HG03139 (cell line): ENCODE data around the gene WTIP.
"Not testable (repeated sequence)": the region's sequence is repeated elsewhere in the genome, so short reads cannot be mapped to it uniquely, and the experiment has no call there.

Experiments used
- ATAC-seq: cut with Tn5 transposase; IDR thresholded peaks from one replicate; pipeline ENCODE4 v1.9.1; 2021; ENCODE audit not compliant: unreplicated experiment

The WTIP gene

DNA sequence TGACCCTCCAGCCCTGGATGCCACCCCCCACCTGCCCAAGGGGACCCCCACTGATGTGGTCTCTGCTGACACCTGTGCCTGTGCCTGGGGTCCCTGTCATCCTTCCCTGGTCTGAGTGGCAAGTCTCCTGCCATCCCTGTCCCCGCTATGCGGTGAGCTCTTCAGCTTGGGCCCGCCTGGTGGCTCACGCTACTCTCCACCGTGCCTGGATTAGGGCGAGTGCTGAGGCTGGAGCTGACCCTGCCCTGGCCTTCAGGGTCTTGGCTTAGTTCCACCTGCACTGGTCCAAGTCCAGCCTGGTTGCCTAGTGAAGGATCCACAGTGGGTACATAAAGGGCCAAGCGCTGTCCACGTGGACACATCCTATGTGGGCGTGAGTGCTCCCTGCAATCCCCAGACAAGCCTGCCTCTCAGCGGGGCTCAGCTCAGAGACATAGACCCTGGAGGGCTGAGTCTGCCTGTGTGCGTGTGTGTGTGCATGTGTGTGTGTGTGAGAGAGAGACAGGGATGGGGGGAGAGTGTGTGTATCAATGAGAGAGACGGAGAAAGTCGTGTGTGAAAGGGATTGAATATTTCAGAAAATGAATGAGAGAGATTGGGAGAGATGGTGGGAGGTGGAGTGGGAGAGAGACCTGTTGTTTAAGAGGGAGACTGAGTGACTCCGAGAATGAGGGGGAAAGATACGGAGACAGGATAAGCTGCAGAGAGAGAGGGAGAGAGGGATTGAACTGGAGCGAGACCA lies 22.1 kb downstream of the WTIP start:
- ATAC-seq: no peak

DNA sequence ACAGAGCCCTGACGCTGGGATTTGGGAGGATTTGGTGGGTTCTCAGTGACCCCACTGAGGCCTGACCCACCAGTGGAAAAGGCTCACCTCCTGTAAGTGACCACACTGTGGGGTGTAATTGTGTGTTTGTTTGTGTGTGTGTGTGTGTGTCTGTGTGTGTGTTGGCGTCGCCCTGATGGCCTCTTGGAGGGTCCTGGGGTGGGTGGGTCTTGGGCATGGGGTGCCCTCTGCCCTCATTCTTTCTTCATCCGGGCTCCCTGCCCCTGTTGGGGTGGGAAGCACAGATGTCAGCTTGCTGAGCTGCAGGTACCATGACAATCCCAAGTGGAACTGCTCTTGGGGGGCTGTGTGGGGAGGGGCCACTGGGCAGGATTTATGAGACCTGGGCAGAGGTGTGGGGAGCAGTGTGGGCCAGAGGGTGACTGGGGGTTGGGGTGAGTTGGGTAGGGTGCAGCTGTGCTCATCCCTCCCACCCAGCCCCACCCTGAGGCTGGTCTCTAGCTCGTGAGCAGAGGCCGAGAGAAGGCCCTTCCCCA lies 22.8 kb downstream of the WTIP start:
- no peak for ATAC-seq

DNA sequence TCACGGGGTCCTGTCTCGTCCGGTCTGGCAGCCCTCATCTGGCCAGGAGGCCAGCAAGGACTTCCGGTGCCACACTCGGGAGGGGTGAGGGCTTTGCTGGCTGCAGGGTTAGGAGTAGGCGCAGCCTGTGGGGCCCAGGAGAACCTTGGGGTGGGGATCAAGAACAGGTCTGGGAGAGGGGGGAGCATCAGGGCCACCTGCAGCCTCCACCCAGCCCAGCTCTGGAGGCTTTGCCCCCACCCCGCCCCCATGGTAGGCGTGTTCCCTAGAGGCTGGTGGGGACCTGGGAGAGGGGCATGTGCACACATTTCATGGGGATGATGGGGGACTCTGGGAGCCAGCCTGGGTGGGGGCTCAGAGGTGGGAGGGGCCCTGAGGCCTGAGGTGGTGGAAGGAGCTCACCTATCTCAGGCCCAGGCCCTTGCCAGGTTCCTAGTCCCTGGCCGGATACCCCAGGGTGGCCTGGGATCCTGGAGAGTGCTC lies 23.3 kb downstream of the WTIP start:
- no peak for ATAC-seq

DNA sequence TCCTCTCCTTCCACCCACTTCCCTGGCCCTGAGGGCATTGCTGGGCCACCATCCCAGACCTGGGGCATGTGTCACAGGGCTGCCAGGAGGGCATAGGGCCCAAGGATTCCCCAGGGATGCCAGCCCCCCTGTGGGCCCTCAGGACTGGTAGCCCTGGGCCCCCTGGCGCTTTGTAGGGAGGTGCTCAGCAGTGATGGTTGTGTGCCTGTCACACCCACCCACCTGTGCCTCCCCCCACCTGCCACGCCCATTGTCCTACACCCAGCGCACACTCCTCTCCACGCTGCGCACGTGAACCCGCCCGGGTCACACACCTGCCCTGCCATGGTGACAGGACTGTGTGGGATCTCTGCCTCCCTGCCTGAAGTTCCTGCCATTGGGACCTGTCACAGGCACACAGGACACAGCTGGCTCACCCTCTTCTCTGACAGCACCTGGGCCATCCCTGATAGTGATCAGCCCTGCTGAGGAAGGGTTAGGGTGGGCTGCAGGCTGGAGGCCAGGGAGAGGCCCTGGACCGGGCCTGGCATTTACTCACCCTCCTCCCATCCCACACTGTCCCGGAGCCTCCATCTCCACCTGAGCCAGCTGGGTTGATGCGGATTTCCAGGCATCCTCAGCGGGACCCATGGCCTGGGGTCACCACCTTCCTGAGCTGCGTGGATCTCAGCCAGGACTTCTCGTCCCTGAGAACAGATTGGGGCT lies 23.9 kb downstream of the WTIP start:
- no peak for ATAC-seq

DNA sequence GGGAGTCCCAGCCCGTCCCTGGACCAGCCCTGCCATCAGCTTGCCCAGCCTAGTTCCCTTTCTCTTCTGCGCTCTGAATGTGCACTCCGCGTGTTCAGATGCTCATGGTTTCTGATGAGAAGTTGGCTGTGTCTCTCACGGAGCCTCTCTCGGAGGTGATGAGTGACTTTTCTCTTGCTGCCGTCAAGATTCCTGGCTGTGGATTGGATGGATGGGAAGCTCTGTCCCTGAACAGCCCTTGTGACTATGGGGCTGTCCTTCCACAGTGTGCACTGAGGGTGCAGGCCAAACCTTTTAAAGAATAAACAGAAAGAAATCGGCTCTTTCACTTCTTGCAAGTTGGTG lies 24.4 kb downstream of the WTIP start:
- ATAC-seq: no peak

DNA sequence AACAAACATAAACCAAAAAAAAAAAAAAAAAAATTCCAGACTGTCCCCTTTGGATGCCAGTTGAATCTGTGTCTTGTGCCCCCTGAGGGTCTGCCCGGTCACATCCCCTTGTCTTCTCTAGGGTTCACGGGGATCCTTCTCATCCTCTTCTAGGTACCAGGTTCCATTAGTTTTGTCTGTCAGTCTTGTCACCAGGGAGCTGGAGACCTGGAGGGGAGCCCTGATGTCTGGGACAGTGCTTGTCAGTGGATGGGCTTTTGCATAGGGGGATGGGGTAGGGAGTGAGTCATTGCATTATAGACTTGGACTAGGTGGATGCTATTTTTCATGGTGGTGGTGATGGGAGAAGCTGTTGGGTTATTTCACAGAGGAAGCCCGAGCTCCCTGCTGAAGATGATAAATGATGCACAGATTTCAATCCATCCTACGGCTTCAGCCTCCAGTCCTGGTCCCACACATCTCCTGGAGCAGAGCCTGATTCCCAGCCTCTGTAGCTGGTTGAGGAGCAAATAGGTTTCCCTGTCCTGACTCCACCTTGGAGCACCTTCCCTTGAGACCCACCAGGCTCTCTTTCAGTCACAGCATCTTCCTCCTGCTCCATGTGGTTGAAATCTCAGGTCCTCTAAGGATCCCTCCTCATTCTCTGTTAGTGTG lies 26.0 kb downstream of the WTIP start:
- ATAC-seq: no peak

DNA sequence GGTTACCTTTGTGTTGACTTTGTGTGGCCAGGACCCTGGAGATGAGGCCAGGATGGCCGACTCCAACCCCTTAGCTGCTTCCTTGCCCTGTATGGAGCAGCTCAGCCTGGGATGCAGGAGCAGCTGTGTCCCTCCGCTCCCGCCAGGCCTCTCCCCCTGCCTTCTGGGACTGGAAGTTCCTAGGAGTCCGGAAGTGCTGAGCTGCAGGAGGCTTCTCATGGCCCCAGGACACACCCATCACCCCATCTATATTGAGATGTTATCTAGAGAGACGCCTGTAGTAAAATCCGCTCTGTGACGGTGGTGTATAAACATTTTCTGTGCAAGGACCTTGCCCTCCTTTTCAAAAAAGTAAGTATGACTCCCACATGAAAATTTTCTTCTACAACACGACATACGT lies 27.0 kb downstream of the WTIP start:
- no peak for ATAC-seq

DNA sequence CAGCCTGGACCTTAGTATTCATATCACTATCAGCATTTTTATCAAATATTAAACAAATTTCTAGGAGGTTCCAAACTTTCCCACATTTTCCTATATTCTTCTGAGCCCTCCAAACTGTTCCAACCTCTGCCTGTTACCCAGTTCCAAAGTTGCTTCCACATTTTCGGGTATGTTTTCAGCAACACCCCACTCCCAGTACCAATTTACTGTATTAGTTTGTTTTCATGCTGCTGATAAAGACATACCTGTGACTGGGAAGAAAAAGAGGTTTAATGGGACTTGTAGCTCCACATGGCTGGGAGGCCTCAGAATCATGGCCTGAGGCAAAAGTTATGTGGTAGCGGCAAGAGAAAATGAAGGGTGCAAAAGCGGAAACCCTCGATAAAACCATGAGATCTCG lies 29.3 kb downstream of the WTIP start:
- not testable (repeated sequence) for ATAC-seq

DNA sequence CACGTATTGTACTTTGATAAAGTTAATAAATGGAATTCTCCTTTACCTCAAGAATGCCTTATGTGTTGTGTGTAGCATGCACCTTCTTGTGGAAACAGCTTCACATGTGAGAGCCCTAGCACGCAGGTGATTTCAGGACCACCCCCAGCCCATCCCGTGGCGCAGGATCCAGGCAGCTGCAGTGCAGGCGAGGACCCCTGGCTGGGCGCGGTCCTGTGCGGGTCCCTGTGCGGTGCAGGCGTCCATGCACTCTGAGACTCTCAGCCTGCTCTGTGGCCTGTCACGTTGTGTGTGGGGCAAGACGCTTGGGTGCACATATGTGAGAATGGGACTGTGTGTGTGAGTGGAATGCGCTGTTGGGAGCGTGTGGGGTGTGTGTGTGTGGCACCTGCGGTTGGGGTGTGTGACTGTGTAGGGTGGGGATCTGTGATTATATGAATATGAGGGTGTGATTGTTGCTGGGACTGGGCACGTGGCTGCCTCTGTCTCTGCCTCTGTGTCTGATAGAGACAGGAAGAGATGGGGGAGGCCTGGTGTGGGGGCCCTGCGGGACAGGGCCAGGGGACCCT lies 30.8 kb downstream of the WTIP start:
- ATAC-seq: no peak

DNA sequence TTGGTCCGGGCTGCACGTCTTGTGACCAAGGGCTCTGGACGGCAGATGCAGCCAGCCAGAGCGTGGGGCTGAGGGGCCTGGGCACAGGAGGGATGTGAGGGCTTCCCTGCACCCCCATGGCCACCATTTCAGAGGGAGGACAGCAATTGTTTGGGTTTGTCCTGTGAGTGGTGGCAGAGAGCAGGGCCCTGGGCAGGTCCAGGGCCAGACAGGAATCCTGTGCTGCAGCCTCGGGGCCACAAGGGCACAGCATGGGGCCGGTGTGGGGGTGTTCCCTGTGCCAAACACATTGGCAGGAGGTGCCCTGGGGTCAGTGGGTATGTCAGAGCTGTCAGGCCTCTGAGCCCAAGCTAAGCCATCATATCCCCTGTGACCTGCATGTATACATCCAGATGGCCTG lies 32.2 kb downstream of the WTIP start:
- no peak for ATAC-seq

DNA sequence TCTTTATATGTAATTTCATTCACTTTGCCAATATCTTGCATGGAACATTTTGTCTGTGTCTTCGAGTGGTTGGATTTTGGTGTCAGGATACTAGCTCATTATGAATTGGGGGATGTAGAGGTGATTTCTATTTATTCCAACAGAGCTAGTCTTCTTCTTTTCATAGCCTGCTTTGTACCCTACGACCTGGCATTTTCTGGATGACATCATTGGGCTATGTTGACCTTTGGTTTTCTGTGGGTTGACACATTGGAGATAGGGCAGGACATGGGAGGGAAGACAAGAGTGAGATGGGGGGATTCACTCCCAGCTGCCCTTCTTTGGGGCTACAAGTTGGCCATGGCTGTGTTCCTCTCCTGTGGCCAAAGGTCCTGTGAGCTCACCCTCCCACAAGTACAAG lies 38.0 kb downstream of the WTIP start:
- no peak for ATAC-seq

DNA sequence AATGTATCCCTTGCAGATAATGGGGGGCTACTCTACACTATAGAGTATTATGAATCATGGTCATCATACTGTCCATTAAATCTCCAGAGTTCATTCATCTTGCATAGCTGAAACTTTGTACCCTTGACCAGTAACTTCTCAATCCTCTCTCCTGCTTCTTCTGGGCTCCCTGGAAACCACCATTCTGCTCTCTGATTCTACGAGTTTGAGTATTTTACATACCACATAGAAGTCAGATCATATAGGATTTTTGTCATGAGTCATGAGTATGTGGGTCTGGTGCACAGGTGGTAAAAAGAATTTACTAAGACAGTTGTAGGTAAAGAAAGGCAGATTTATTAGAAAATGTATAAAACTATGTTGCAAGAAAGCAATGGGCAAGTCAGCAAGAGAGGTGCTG lies 41.9 kb downstream of the WTIP start:
- no peak for ATAC-seq

DNA sequence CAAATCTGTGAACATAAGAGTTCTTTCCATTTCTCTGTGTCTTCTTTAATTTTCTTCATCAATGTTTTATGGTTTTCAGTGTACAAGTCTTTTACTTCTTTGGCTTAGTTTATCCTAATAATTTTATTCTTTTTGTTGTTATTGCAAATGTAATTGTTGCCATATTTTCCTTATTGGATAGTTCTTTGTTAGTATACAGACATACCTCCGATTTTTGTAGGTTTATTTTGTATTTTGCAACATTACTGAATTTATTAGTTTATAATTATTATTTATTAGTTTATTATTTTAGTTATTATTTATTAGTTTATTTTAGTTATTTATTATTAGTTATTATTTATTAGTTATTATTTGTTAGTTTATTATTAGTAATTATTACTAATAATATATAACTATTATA lies 43.4 kb downstream of the WTIP start:
- no peak for ATAC-seq

DNA sequence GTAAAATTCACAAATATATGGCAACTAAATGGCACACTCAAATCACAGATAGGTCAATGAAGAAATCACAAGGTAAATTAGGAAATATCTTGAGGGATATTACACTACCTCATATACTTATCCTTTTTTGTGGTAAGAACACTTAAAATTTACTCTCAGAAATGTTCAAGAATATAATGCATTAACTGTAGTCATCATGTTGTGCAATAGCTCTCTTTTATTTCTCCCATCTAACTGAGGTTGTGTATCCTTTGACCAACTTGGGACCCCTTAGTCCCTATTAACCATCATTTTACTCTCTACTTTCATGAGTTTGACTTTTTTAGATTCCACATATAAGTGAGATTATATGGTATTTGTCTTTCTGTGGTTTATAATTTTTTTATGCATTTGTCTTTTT lies 52.6 kb downstream of the WTIP start:
- ATAC-seq: no peak

DNA sequence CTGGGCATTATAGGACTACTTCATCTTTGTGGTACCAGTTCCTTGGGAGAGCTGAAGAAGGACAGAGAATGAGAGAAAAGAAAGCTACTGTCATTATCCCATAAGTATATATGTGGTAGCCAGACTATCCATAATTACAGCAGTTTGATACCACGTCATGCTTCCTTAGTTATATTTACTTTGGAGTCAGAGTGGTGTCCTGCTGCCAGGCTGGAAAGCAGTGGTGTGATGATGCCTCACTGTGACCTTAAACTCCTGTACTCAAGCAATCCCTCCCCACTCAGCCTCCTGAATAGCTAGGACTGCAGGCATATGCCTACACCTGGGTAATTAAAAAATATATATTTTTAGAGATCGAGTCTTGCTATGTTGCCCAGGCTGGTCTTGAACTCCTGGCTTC lies 57.8 kb downstream of the WTIP start:
- no peak for ATAC-seq

DNA sequence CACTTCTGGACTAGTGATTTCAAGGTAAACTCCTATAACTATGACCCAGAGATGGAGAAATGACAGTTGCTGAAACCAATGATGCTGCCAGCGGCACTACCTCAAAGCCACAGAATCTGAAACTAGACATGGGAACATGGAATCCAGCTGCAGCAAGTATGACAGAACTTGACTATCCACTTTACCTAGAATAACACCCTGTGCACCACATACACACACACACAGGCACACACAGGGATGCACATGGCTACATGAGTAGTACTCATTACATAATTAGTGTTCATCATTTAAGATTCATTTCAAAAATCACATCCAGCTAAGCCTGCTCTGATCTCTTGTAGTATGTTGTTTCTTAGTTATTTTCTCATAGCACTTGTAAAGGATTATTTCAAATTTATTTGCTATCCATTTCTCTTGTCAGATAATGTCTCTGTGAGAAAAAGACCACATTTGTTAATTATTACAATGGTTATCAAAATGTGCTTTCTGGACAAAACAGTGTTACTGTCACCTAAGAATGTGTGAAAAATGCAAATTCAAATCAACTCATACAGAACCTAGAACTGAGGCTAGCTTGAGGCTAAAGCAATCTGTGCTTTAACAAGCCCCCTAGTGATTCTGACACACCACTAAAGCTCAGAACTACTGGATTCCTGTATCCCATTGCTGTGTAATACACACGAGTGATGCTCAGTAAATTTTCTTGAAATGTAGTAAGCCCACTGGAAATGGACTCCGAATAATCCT lies 59.4 kb downstream of the WTIP start:
- no peak for ATAC-seq

DNA sequence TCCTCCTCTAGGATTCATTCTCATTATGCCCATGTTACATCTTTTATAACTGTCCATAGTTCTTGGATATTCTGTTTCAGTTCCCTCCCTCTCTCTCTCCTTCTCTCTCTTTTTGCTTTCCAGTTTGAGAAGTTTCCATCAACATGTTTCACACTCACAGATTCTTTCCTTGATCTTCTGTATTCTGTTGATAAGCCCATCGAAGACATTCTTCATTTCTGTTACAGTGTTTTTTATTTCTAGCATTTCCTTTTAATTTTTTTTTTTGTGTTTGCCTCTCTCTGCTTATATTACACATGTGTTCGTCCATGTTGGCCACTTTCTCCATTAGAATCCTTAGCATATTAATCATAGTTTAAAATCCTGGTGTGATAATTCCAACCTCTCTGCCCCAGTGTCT lies 68.3 kb downstream of the WTIP start:
- no peak for ATAC-seq

DNA sequence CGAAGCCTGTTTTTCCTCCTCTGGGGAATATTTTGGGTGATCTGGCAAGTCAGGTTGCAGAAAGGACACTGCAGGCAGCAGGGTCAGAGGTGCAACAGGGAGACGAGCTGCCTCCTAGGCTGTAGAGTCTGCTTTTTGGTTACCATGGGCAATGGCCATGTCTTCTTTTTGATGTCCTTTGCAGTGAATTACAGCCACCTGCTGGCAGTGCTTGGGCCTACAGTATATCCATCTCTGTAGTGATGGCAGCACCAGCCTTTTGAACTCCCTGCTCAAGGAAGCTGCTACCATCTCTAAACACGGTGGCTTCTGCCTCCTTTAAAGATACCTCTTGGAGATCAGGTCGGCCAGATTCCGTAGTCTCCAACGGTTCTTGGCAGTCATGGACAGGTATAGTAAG lies 73.9 kb downstream of the WTIP start:
- no peak for ATAC-seq

DNA sequence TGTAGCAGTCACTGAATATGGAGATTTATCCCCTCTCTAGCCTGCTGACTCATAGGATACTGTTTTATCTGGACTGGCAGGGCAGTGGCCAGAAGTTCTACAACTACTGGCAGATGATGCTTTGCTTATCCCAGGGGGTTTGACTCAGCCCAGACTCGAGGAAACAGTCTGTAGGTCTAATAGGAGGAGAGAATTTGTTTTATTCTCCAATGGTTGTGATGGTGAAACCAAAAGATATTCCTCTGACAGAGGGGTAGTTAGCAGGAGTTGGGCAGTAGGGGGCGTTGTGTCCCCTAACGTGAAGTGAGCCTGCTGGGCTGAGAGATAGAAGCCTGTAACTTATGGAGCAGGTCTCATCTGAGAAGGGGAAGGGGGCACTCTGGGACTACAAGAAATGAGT lies 74.9 kb downstream of the WTIP start:
- ATAC-seq: no peak

DNA sequence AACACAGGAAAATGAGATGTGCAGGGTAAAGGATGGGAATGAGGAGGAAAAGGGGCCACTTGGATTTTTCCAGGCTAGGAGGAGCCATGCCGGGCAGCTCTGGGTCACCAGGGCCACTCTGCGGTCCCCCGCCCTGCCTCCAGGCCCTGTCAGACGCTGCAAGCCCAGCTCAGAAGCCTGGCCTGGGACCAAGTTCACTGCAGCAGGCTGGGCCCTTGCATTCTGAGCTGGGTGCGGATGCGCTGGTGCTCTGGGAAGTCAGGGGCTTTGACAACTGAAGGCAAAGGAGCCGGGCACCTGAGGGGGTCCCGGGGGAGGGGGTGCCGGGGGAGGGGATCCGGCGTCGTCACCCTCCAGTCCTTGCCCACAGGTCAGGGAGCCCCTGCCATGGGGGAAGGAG lies 77.5 kb downstream of the WTIP start:
- ATAC-seq: no peak

DNA sequence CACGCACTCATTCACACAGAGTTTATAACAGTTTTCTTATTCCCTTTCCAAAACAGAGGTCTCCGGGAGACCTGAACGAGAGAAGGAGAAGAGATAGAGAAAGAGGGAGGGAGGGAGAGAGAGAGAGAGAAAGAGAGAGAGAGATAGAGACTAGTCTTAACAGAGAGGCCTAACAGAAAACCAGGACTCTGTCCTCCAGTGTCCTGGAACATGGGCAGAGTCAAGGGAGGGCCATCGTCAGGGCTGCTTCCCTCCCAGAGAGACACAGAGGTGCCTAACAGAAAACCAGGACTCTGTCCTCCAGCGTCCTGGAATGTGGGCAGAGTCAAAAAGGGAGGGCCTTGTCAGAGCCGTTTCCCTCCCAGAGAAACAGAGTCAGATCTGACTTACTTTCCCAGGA lies 78.7 kb downstream of the WTIP start:
- ATAC-seq: no peak
